ENCODE results near the gene MAGOH. TPM values are rescaled to one million over a fixed set of nuclear protein-coding genes. Genes with fewer than 3 reads are reported as not detected.

Gene MAGOH
- polyA plus RNA-seq, 3 donors: 22.9 to 70.8 (median 69.2) TPM

- Histone ChIP-seq H3K36me3 (replicated peaks in 1 of 2; ENCODE audit: control insufficient read depth in 1 of 2, insufficient read depth in 2 of 2, low read length in 2 of 2) (peaks cover 8 to 73% of the 10 kb centered on the region in 2 donors), H2AFZ (ENCODE audit: insufficient read depth, low read depth, low read length, poor library complexity, severe bottlenecking) (no peak overlapping the region), H3K4me3 (replicated peaks in 1 of 3; ENCODE audit: low read depth in 2 of 3, low read length in 3 of 3) (no peak overlapping the region), H3K79me2 (ENCODE audit: insufficient read depth, low read length) (no peaks in the 10 kb centered on the region), H4K20me1 (ENCODE audit: insufficient read depth, low read length) (no peaks in the 10 kb centered on the region), H3K9me3 (replicated peaks in 1 of 2; ENCODE audit: control insufficient read depth in 1 of 2, insufficient read depth in 1 of 2, low read length in 2 of 2) (no peaks in the 10 kb centered on the region), H3K27ac (ENCODE audit: low read depth in 1 of 2, low read length in 2 of 2) (no peak overlapping the region), H3K4me1 (ENCODE audit: control insufficient read depth in 1 of 2, insufficient read depth in 2 of 2, low read length in 2 of 2) (no peaks in the 10 kb centered on the region), H3K4me2 (replicated peaks; ENCODE audit: extremely low read depth, low read length, poor library complexity, severe bottlenecking) (no peak overlapping the region), H3K9ac (ENCODE audit: insufficient read depth, low read length, poor library complexity, severe bottlenecking) (no peak overlapping the region), H3K27me3 (ENCODE audit: control insufficient read depth in 2 of 2, insufficient read depth in 2 of 2, low read length in 2 of 2) (no peaks in the 10 kb centered on the region)
- no peaks in the 10 kb centered on the region for H3K4me1 Mint-ChIP-seq
- no peak for DNase-seq
- H3K4me3 Mint-ChIP-seq: no peak overlapping the region
- no peaks in the 10 kb centered on the region for H3K9me3 Mint-ChIP-seq
- TF ChIP-seq, protein P1, sequence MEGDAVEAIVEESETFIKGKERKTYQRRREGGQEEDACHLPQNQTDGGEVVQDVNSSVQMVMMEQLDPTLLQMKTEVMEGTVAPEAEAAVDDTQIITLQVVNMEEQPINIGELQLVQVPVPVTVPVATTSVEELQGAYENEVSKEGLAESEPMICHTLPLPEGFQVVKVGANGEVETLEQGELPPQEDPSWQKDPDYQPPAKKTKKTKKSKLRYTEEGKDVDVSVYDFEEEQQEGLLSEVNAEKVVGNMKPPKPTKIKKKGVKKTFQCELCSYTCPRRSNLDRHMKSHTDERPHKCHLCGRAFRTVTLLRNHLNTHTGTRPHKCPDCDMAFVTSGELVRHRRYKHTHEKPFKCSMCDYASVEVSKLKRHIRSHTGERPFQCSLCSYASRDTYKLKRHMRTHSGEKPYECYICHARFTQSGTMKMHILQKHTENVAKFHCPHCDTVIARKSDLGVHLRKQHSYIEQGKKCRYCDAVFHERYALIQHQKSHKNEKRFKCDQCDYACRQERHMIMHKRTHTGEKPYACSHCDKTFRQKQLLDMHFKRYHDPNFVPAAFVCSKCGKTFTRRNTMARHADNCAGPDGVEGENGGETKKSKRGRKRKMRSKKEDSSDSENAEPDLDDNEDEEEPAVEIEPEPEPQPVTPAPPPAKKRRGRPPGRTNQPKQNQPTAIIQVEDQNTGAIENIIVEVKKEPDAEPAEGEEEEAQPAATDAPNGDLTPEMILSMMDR (IDR thresholded peaks at IDR 0.05): no peak
- intact Hi-C loops (cut with micrococcal nuclease): no loop called here
- H3K36me3 Mint-ChIP-seq: peaks cover 37 to 61% of the 10 kb centered on the region in 2 donors
- H3K27ac Mint-ChIP-seq: peak overlapping the region in 1 of 7 donors; percentile 61
- H3K27me3 Mint-ChIP-seq (ENCODE audit: low read depth in 3 of 3): no peaks in the 10 kb centered on the region
- WGBS (ENCODE audit: insufficient coverage): 93% methylated on average over 7 of the region's 9 CpGs
These were observed 42.8 kb upstream of the MAGOH start for GRCh38 chr1:53281133-53281532.

GRCh38 chr1:53280496-53280895, 42.2 kb upstream of the MAGOH start:
- intact Hi-C loops (cut with micrococcal nuclease): no loop called here
- H3K4me1 ChIP-seq (ENCODE audit: control insufficient read depth in 1 of 2, insufficient read depth in 2 of 2, low read length in 2 of 2): no peaks in the 10 kb centered on the region
- WGBS (ENCODE audit: insufficient coverage): 93% methylated on average over 8 of the region's 8 CpGs
- H3K27me3 ChIP-seq (ENCODE audit: control insufficient read depth in 2 of 2, insufficient read depth in 2 of 2, low read length in 2 of 2): no peaks in the 10 kb centered on the region
- H3K9me3 ChIP-seq (replicated peaks in 1 of 2; ENCODE audit: control insufficient read depth in 1 of 2, insufficient read depth in 1 of 2, low read length in 2 of 2): no peaks in the 10 kb centered on the region
- Mint-ChIP-seq H3K4me1 (no peaks in the 10 kb centered on the region), H3K27ac (peak overlapping the region in 2 of 7 donors; percentile 48 to 61), H3K36me3 (peaks cover 40 to 64% of the 10 kb centered on the region in 2 donors), H3K9me3 (no peaks in the 10 kb centered on the region), H3K4me3 (no peak overlapping the region), H3K27me3 (ENCODE audit: low read depth in 3 of 3) (no peaks in the 10 kb centered on the region)
- no peak overlapping the region for H3K4me3 ChIP-seq (replicated peaks in 1 of 3; ENCODE audit: low read depth in 2 of 3, low read length in 3 of 3)
- TF ChIP-seq, protein P1 (IDR thresholded peaks at IDR 0.05): no peak
- no peak overlapping the region for H3K4me2 ChIP-seq (replicated peaks; ENCODE audit: extremely low read depth, low read length, poor library complexity, severe bottlenecking)
- no peaks in the 10 kb centered on the region for H3K79me2 ChIP-seq (ENCODE audit: insufficient read depth, low read length)
- H3K36me3 ChIP-seq (replicated peaks in 1 of 2; ENCODE audit: control insufficient read depth in 1 of 2, insufficient read depth in 2 of 2, low read length in 2 of 2): peaks cover 5 to 73% of the 10 kb centered on the region in 2 donors
- no peak overlapping the region for H3K9ac ChIP-seq (ENCODE audit: insufficient read depth, low read length, poor library complexity, severe bottlenecking)
- DNase-seq: no peak
- H4K20me1 ChIP-seq (ENCODE audit: insufficient read depth, low read length): no peaks in the 10 kb centered on the region
- H3K27ac ChIP-seq (ENCODE audit: low read depth in 1 of 2, low read length in 2 of 2): no peak overlapping the region
- H2AFZ ChIP-seq (ENCODE audit: insufficient read depth, low read depth, low read length, poor library complexity, severe bottlenecking): no peak overlapping the region
